ENCODE measurements around the gene PDLIM1.
"Not testable (repeated sequence)": the region's sequence is repeated elsewhere in the genome, so short reads cannot be mapped to it uniquely, and the experiment has no call there.

The PDLIM1 gene

GRCh38 chr10:95262763-95263518, 27.9 kb downstream of the PDLIM1 start:
- DNase-seq: no peak

GRCh38 chr10:95261926-95262325, 28.9 kb downstream of the PDLIM1 start:
- no peak for DNase-seq

DNA sequence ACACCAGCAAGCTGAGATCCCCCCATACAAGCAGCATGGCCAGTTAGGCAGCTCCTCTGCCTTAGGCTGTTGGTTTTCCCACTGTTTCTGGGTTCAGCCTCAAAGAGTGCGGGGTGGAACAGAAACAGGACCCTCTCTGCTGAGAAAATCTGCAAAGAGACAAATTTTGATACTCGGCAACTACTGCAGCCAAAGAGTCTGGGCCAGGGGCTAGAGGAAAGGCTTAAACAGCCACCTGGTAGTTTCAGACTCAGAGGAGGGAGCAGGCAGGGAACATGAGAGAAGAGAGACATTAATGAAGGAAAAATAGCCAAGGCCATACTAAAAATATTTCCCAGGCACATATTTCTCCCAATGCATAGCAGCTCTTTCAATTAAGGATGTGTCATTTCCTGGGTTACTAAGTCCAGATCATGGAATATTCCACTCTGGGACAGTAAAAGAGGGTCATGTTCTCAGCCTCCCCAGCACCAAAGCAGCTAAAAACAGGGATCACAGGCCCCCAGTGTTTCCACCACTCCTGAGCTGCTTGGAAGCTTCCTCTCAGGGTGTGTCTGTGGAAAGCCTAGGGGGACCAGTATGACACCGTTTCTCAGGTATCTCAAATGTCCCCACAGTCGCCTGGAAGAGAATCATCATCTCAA, 29.8 kb downstream of the PDLIM1 start:
- DNase-seq: no peak

DNA sequence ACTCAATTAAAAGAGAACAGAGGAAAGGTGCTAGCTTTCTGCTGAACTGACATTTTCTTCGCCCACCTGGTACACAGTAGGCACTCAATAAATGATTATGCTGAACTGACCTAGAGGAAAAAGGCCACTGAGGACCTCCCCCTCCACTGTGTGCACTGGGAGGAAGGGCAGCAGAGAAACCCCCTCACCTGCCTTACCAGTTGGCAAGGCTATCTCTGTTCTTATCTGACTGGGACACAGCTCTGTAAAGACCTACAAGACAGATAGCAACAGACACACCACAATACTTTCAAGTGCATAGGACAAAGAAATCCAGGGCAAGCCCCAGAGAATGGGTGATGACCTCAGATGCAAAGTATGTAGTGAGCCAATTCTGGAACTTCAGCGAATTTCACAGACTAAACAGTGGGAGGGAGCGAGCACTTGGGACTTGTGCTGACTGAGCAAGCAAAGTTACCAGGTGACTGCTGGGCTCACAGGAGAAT, 30.4 kb downstream of the PDLIM1 start:
- DNase-seq: no peak

GRCh38 chr10:95257849-95258248, 33.0 kb downstream of the PDLIM1 start:
- no peak for DNase-seq

DNA sequence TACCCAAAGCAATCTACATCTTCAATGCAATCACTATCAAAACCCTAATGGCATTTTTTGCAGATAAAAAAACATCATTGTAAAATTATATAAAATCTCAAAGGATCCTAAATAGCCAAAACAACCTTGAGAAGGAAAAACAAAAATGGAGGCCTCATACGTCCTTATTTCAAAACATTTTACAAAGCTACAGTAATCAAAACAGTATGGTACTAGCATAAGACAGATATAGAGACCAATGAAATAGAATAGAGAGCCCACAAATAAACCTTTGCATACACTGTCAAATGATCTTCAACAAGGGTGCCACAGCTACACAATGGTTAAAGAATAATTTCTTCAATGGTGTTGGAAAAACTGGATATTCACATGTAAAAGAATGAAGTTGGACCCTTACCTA, 34.5 kb downstream of the PDLIM1 start:
- DNase-seq: no peak

- no peak for DNase-seq
Observed at GRCh38 chr10:95254629-95255028, 36.2 kb downstream of the PDLIM1 start.

GRCh38 chr10:95253686-95254085, 37.1 kb downstream of the PDLIM1 start:
- no peak for DNase-seq

GRCh38 chr10:95253007-95253406, 37.8 kb downstream of the PDLIM1 start:
- DNase-seq: no peak

DNA sequence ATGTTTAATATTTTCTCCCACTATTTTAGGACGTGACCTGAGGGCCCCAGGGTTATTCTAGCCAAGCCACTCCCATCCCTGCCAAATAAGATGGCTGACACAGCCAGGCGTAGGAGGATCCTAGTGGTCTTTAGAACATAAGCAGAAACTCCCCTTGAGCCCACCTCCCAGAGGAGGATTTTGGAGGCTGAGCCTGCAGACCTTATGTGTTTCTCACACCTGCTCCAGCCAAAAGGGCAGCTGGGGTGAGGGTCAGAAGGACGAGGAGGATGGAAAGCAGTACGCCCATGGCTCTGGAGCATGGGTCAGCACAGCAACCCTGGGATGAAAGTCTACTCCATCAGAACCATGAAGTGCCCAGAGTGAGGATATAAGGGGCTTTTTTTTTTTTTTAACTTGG, 39.9 kb downstream of the PDLIM1 start:
- DNase-seq: no peak

DNA sequence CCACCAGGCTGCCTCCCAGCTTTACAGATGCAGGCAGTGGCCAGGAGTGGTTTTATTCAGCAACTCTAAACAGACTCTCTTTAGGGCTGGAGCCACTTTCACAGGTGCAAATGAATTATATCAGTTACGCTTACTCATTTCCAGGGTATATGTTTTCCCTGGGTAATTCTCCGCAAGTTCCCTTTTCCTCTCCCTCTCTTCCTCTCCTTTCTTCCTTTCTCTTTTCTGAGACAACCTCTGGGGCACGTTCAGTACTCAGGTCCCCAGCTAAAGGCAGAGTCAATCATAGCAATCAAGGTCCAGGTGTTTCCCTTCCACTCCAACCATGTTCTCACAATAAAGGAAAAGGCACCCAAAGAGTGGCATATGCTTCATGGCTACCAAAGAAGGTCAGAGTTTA, 41.3 kb downstream of the PDLIM1 start:
- no peak for DNase-seq

- DNase-seq: no peak
Observed at GRCh38 chr10:95248989-95249388, 41.8 kb downstream of the PDLIM1 start.

DNA sequence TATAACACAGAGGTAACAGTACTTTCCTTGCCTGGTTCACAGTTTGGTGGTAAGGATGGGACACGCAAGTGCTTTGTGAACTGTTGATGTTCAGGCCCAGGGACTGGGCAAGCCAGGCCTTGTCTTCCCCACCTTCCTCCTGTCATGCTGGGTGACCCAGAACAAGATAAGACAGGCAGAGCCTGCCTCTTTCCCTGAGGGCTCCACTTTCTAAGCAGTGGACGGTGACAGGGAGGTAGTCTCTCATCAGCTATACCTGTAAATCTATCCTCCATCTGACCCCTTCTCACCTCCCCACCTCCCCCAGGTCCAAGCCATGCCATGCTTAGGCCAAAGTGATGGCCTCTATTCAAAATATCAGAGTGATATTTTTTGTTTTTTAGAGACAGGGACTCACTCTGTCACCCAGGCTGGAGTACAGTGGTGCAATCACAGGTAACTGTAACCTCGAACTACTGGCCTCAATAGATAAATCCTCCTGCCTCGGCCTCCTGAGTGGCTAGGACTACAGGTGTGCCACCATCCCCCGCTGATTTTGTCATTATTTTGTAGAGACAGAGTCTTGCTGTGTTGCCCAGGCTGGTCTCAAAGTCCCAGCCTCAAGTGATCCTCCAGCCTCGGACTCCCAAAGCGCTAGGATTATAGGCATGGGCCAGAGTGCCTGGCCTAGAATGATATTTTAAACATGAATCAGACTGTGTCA, 42.8 kb downstream of the PDLIM1 start:
- no peak for DNase-seq

DNA sequence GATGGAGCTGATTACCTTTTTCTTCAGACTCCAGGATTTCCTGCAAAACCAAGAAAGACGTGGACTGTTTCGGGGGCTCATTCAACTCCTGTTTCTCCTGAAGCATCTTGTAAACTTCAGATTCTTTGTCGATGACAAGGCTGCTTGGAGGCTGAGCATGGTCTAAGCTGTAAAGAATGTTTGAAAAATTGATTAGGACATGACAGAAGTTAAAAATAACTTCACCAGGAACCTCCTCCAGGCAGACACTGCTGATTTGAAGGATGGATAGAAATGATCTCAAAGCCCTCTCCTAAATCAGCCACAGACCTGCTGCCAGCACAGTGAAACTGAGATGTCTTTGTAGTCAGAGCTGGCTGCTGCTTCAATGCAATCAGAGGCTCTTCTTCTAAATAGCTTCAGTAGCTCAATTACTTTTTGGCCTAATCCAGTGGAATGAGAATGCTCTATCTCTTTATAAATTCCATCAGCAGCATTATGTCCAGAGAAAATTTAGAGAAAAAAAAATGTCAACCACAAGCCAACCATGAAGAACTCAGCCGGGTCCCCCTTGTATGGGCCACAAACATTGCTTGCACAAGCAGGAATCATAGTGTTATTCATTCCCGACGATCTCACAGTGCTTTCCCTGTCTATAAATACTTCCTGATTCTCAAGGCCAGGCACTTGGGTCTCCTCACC, 43.5 kb downstream of the PDLIM1 start:
- DNase-seq: no peak

GRCh38 chr10:95246582-95247051, 44.2 kb downstream of the PDLIM1 start:
- DNase-seq: peak; percentile 5 to 42 (median 24)

GRCh38 chr10:95245425-95246055, 45.3 kb downstream of the PDLIM1 start:
- DNase-seq: no peak

- no peak for DNase-seq
Observed at GRCh38 chr10:95244152-95244551, 46.7 kb downstream of the PDLIM1 start.

- no peak for DNase-seq
Observed at GRCh38 chr10:95243318-95243617, 47.5 kb downstream of the PDLIM1 start.

DNA sequence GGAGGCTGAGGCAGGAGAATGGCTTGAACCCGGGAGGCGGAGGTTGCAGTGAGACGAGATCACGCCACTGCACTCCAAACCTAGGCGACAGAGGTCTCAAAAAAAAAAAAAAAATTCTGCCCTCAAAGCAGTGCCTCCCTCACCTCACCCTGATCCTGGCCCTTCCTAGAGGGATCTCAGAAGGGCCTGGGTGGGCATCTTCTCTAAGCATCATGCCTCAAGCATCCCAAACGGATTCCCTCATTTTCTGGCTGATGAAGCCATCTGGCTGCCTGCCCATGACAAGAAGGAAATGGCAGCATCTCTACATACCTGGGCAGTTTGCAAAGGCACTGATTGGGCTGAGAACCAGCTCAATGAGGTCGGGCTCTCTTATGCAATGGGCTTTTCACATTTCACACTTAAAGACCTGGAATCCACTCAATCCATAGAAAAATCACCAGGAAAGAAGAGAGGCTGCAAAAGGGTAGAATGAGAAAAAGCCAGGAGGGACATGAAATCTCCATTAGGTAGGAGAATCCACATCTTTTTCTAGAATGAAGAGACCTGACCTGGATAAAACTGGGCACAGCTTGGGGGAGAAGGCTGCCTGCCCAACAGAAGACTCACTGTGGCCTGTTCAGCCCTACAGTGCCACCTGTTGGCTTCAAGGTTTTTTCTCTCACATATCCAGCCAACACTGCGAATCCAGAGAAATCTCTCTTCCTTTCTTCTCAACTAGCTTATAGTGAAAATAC, 48.1 kb downstream of the PDLIM1 start:
- DNase-seq: no peak

DNA sequence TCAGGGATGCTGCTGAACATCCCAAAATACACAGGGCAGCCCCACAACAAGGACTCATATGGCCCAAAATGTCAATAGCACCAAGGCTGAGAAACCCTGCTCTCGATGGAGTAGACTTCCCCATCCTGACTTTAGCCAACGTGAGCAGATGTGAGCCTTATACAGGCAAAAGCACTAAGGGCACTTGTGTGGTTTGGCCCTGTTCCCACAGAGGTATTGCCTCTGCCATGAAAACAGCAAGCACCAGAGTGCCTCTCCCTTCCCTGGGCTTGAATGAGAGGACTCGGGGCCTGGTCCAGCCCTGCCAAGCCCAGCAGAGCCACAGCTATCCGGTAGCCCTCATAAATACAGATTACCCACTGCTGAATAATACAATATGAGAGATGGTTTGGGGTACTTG, 49.3 kb downstream of the PDLIM1 start:
- DNase-seq: no peak

DNA sequence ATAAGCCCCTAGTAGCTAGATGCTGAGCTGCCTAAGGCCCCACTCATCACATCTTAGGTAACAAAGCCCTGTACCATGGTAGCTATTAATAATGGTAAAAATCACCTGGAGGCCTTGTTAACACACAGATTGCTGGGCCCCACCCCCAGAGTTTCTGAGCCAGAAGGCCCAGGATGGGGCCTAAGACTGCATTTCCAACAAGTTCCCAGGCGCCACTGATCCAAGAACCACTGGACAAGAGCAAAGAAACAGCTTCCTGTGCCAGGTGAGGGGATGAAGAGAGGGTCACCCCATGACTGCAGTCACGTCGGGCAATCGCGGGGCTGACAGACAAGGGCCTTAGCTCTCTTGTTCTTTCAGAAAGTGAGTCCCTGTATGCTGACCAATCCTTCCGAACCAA, 50.0 kb downstream of the PDLIM1 start:
- DNase-seq: no peak

GRCh38 chr10:95240096-95240495, 50.7 kb downstream of the PDLIM1 start:
- DNase-seq: not testable (repeated sequence)

Measured in activated CD4-positive, CD25-positive, alpha-beta regulatory T cell (primary cell).